CD14-positive monocyte (primary cell): ENCODE data around the gene BPI. TPM values are rescaled to one million over a fixed set of nuclear protein-coding genes. Genes with fewer than 3 reads are reported as not detected.

Experiments
- DNase-seq, 3 donors: peaks; one replicate each; pipeline ENCODE4 v3.0.0-alpha.2; 2011 to 2022
- H2AFZ ChIP-seq: 2 replicates; pipeline ENCODE4 v1.6.0; 2012; ENCODE audit warnings: mild to moderate bottlenecking, low read depth, low read length, inconsistent platforms; ENCODE audit not compliant: insufficient read depth, poor library complexity, severe bottlenecking
- H3K27ac ChIP-seq, 2 donors: 1 replicate in 1 of 2; 2 replicates in 1 of 2; pipeline ENCODE4 v1.5.1; 2012 to 2013; ENCODE audit warnings: low read length in 2 of 2, control low read depth in 1 of 2, inconsistent platforms in 1 of 2, low read depth in 1 of 2, mild to moderate bottlenecking in 1 of 2
- H3K27me3 ChIP-seq, 2 donors: one replicate each; pipeline versions ENCODE4 v1.6.0 to v1.6.1; 2011 to 2013; ENCODE audit warnings: low read length in 2 of 2; ENCODE audit not compliant: control insufficient read depth in 2 of 2, insufficient read depth in 2 of 2
- H3K36me3 ChIP-seq, 2 donors: replicated peaks in 1 of 2; 1 replicate in 1 of 2; 2 replicates in 1 of 2; pipeline versions ENCODE4 v1.5.1 to v1.6.1; 2012 to 2013; ENCODE audit warnings: low read length in 2 of 2, control low read depth in 1 of 2, inconsistent platforms in 1 of 2, mild to moderate bottlenecking in 1 of 2; ENCODE audit not compliant: insufficient read depth in 2 of 2, control insufficient read depth in 1 of 2
- H3K4me1 ChIP-seq, 2 donors: 1 replicate in 1 of 2; 2 replicates in 1 of 2; pipeline versions ENCODE4 v1.5.1 to v1.6.1; 2012 to 2013; ENCODE audit warnings: low read length in 2 of 2, control low read depth in 1 of 2, inconsistent platforms in 1 of 2, mild to moderate bottlenecking in 1 of 2, moderate library complexity in 1 of 2; ENCODE audit not compliant: insufficient read depth in 2 of 2, control insufficient read depth in 1 of 2
- H3K4me2 ChIP-seq: replicated peaks from 2 replicates; pipeline ENCODE3; 2012; ENCODE audit warnings: low read length, moderate library complexity, mild to moderate bottlenecking; ENCODE audit not compliant: poor library complexity, severe bottlenecking; ENCODE audit errors: extremely low read depth
- H3K4me3 ChIP-seq, 3 experiments: fragments of 200-600 bp in 1 of 3; sonication (generic) in 1 of 3; replicated peaks in 1 of 3; 1 replicate in 2 of 3; 2 replicates in 1 of 3; pipeline ENCODE4 v1.5.1; 2011 to 2013; ENCODE audit warnings: low read length in 3 of 3, mild to moderate bottlenecking in 3 of 3, control low read depth in 2 of 3, low read depth in 2 of 3, inconsistent platforms in 1 of 3, moderate library complexity in 1 of 3
- H3K79me2 ChIP-seq: 2 replicates; pipeline ENCODE4 v1.6.0; 2012; ENCODE audit warnings: mild to moderate bottlenecking, control low read depth, inconsistent platforms, low read length, moderate library complexity; ENCODE audit not compliant: insufficient read depth
- H3K9ac ChIP-seq: 2 replicates; pipeline ENCODE4 v1.6.0; 2017; ENCODE audit warnings: low read length, mild to moderate bottlenecking; ENCODE audit not compliant: insufficient read depth, poor library complexity, severe bottlenecking
- H3K9me3 ChIP-seq, 2 donors: replicated peaks in 1 of 2; 1 replicate in 1 of 2; 2 replicates in 1 of 2; pipeline versions ENCODE4 v1.5.1 to v1.6.1; 2012 to 2013; ENCODE audit warnings: low read length in 2 of 2, control low read depth in 1 of 2; ENCODE audit not compliant: control insufficient read depth in 1 of 2, insufficient read depth in 1 of 2
- H4K20me1 ChIP-seq: 2 replicates; pipeline ENCODE4 v1.6.0; 2012; ENCODE audit warnings: mild to moderate bottlenecking, low read length, control low read depth, moderate library complexity; ENCODE audit not compliant: insufficient read depth
- H3K27ac Mint-ChIP-seq, 7 donors: one replicate each; pipeline ENCODE4 v1.8.0; 2020; ENCODE audit warnings: mild to moderate bottlenecking in 7 of 7, mixed read lengths in 7 of 7, moderate library complexity in 6 of 7, inconsistent platforms in 2 of 7
- H3K27me3 Mint-ChIP-seq, 3 donors: one replicate each; pipeline ENCODE4 v1.8.0; 2021 to 2022; ENCODE audit warnings: low read depth in 3 of 3, mild to moderate bottlenecking in 3 of 3, mixed read lengths in 3 of 3, moderate library complexity in 3 of 3, inconsistent platforms in 1 of 3
- H3K36me3 Mint-ChIP-seq, 2 donors: one replicate each; pipeline ENCODE4 v1.8.0; 2020; ENCODE audit warnings: mixed read lengths in 2 of 2, inconsistent platforms in 1 of 2, mild to moderate bottlenecking in 1 of 2
- H3K4me1 Mint-ChIP-seq: one replicate; pipeline ENCODE4 v1.8.0; 2020; ENCODE audit warnings: mild to moderate bottlenecking, mixed read lengths
- H3K4me3 Mint-ChIP-seq, 2 donors: one replicate each; pipeline ENCODE4 v1.8.0; 2020; ENCODE audit warnings: mild to moderate bottlenecking in 2 of 2, mixed read lengths in 2 of 2, moderate library complexity in 1 of 2
- H3K9me3 Mint-ChIP-seq, 7 donors: one replicate each; pipeline ENCODE4 v1.8.0; 2020 to 2022; ENCODE audit warnings: mixed read lengths in 7 of 7, mild to moderate bottlenecking in 6 of 7, moderate library complexity in 6 of 7, inconsistent platforms in 2 of 7
- WGBS: methylation state at CpG from one replicate; pipeline ENCODE4 v1.1.5; 2013; ENCODE audit warnings: missing lambda C conversion rate; ENCODE audit not compliant: insufficient coverage; 5-methylcytosine and 5-hydroxymethylcytosine counted together
- intact Hi-C, 2 donors: fragments of 100-400 bp; cut with micrococcal nuclease; formaldehyde crosslinking; loops; one replicate each; pipeline versions ENCODE4 v1.15.0 to v1.15.1; 2023
- polyA plus RNA-seq, 3 donors: library from polyadenylated mRNA; depleted of rRNA in 1 of 3; unstranded in 2 of 3; stranded (reverse) in 1 of 3; fragments of 300-500 nt in 2 of 3; fragments of >200 nt in 1 of 3; fragmentation: Illumina TruSeq in 2 of 3; gene quantifications; 1 replicate in 2 of 3; 2 replicates in 1 of 3; pipeline ENCODE4 v1.2.3, GENCODE V29; 2012 to 2021
- TF ChIP-seq, protein P1 (sequence below): fragments of 200-600 bp; IDR thresholded peaks from one replicate; pipeline ENCODE4 v1.8.0; 2022; ENCODE audit warnings: antibody characterized with exemption, mild to moderate bottlenecking

The BPI gene
- polyA plus RNA-seq, 3 donors, result 8.2 to 9.0 (median 8.7) TPM

- peak overlapping the region in 5 of 7 donors; percentile 15 to 83 (median 54) for H3K27ac Mint-ChIP-seq
- Histone ChIP-seq H3K79me2 (no peaks in the 10 kb centered on the region), H3K27me3 (no peaks in the 10 kb centered on the region), H3K4me2 (peak overlapping the region; percentile 9), H4K20me1 (no peaks in the 10 kb centered on the region), H3K36me3 (no peaks in the 10 kb centered on the region), H2AFZ (no peak overlapping the region), H3K27ac (peak overlapping the region; percentile 27 to 51), H3K4me3 (peak overlapping the region in 1 of 3 experiments; percentile 26), H3K9ac (peak overlapping the region; percentile 6), H3K9me3 (no peaks in the 10 kb centered on the region), H3K4me1 (peaks cover 84 to 88% of the 10 kb centered on the region in 2 donors)
- H3K36me3 Mint-ChIP-seq, result no peaks in the 10 kb centered on the region
- no peak overlapping the region for H3K4me3 Mint-ChIP-seq
- WGBS, result 46% methylated on average over 2 of the region's 7 CpGs
- intact Hi-C loops, result no loop called here
- DNase-seq, result no peak
- H3K4me1 Mint-ChIP-seq, result peaks cover 83% of the 10 kb centered on the region
- no peaks in the 10 kb centered on the region for H3K9me3 Mint-ChIP-seq
- TF ChIP-seq, protein P1, sequence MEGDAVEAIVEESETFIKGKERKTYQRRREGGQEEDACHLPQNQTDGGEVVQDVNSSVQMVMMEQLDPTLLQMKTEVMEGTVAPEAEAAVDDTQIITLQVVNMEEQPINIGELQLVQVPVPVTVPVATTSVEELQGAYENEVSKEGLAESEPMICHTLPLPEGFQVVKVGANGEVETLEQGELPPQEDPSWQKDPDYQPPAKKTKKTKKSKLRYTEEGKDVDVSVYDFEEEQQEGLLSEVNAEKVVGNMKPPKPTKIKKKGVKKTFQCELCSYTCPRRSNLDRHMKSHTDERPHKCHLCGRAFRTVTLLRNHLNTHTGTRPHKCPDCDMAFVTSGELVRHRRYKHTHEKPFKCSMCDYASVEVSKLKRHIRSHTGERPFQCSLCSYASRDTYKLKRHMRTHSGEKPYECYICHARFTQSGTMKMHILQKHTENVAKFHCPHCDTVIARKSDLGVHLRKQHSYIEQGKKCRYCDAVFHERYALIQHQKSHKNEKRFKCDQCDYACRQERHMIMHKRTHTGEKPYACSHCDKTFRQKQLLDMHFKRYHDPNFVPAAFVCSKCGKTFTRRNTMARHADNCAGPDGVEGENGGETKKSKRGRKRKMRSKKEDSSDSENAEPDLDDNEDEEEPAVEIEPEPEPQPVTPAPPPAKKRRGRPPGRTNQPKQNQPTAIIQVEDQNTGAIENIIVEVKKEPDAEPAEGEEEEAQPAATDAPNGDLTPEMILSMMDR, result no peak
- peaks cover 0 to 3% (median 3%) of the 10 kb centered on the region in 3 donors for H3K27me3 Mint-ChIP-seq
Observed at GRCh38 chr20:38293491-38294065, 10.4 kb upstream of the BPI start.

DNA sequence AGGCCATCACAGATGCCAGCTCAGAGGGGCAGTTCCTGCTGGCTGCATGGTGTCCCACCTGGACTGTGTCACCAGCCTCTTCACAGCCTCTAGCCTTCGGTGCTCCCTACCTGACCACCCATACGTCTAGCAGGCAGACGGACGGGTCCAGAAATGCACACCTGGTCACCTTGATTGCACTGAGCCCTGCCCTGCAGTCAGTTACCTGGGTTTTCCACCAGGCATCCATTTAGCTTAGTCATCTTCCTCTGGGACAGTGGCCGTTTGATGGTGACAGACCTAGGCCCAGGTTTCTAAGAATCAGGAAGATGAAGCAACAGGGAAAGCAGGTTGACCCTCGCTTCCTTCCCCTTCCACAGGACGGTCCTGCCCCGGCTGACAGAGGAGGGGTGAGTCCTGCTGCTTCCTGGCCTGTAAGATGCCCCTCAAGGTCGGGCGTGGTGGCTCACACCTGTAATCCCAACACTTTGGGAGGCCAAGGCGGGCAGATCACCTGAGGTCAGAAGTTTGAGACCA lies 9.8 kb upstream of the BPI start:
- Histone ChIP-seq H3K27ac (peak overlapping the region; percentile 27 to 51), H3K4me1 (peaks cover 84 to 88% of the 10 kb centered on the region in 2 donors), H3K9me3 (no peaks in the 10 kb centered on the region), H4K20me1 (no peaks in the 10 kb centered on the region), H3K9ac (no peak overlapping the region), H3K4me3 (peak overlapping the region in 1 of 3 experiments; percentile 26), H3K27me3 (no peaks in the 10 kb centered on the region), H2AFZ (no peak overlapping the region), H3K36me3 (no peaks in the 10 kb centered on the region), H3K4me2 (peak overlapping the region; percentile 9), H3K79me2 (no peaks in the 10 kb centered on the region)
- Mint-ChIP-seq H3K27ac (peak overlapping the region in 5 of 7 donors; percentile 15 to 83 (median 54)), H3K4me1 (peaks cover 83% of the 10 kb centered on the region), H3K27me3 (peaks cover 0 to 3% (median 3%) of the 10 kb centered on the region in 3 donors), H3K4me3 (no peak overlapping the region), H3K9me3 (no peaks in the 10 kb centered on the region), H3K36me3 (no peaks in the 10 kb centered on the region)
- WGBS, result 53% methylated on average over 11 of the region's 11 CpGs
- TF ChIP-seq, protein P1, result no peak
- DNase-seq, result peak; percentile 21 to 53 (median 42)
- intact Hi-C loops, result no loop called here
